Esophagus muscularis mucosa (tissue), 4 donors: ENCODE measurements around the gene SLC25A47. TPM values are rescaled to one million over a fixed set of nuclear protein-coding genes. Genes with fewer than 3 reads are reported as not detected.

ENCODE experiments used
- DNase-seq: peaks from one replicate; pipeline ENCODE4 v3.0.0-alpha.2; 2017; ENCODE audit errors: extremely low spot score
- H3K27ac ChIP-seq, 4 donors: fragments of 200-600 bp; sonication (generic); replicated peaks in 1 of 4; 1 replicate in 3 of 4; 2 replicates in 1 of 4; pipeline ENCODE4 v1.5.1; 2016 to 2019; ENCODE audit warnings: mild to moderate bottlenecking in 1 of 4
- H3K27me3 ChIP-seq, 4 donors: fragments of 200-600 bp; sonication (generic); one replicate each; pipeline versions ENCODE4 v1.5.1 to v1.6.0; 2016 to 2019
- H3K36me3 ChIP-seq, 4 donors: fragments of 200-600 bp; sonication (generic); one replicate each; pipeline ENCODE4 v1.5.1; 2016 to 2019
- H3K4me1 ChIP-seq, 4 donors: fragments of 200-600 bp; sonication (generic); one replicate each; pipeline ENCODE4 v1.5.1; 2016 to 2019
- H3K4me3 ChIP-seq, 4 donors: fragments of 200-600 bp; sonication (generic); 1 replicate in 2 of 4; 2 replicates in 2 of 4; pipeline ENCODE4 v1.5.1; 2016 to 2019; ENCODE audit warnings: mild to moderate bottlenecking in 4 of 4, moderate library complexity in 1 of 4
- H3K9me3 ChIP-seq, 4 donors: fragments of 200-600 bp; sonication (generic); 1 replicate in 3 of 4; 2 replicates in 1 of 4; pipeline ENCODE4 v1.5.1; 2016 to 2019
- EP300 ChIP-seq: sonication (generic); formaldehyde crosslinking; IDR thresholded peaks from one replicate; pipeline ENCODE4 v1.6.1; 2017; ENCODE audit warnings: antibody characterized with exemption
- POLR2A ChIP-seq: fragments of 450-650 bp; IDR thresholded peaks from one replicate; pipeline ENCODE4 v1.6.1; 2017; ENCODE audit warnings: antibody characterized with exemption, moderate library complexity, mild to moderate bottlenecking, low read depth
- POLR2AphosphoS5 ChIP-seq, 2 donors: sonication (generic); formaldehyde crosslinking; IDR thresholded peaks; one replicate each; pipeline ENCODE4 v1.6.1; 2017; ENCODE audit warnings: antibody characterized with exemption in 2 of 2
- WGBS: methylation state at CpG from one replicate; pipeline ENCODE4 v1.1.5; 2018; 5-methylcytosine and 5-hydroxymethylcytosine counted together
- intact Hi-C: fragments of 100-400 bp; cut with DNase I; formaldehyde crosslinking; loops from one replicate; pipeline ENCODE4 v1.15.1; 2023
- total RNA-seq, 4 donors: library from RNA; depleted of rRNA; stranded (reverse); fragments of >200 nt; gene quantifications; one replicate each; pipeline versions ENCODE4 v1.1.0 to v1.2.1, GENCODE V29; 2016
- TF ChIP-seq, protein P1 (sequence below), 3 experiments: fragments of 200-600 bp in 2 of 3; fragments of 450-650 bp in 1 of 3; sonication (generic) in 2 of 3; IDR thresholded peaks; one replicate each; pipeline ENCODE4 v1.5.1; 2017 to 2019; ENCODE audit warnings: antibody characterized with exemption in 3 of 3, mild to moderate bottlenecking in 2 of 3, moderate library complexity in 1 of 3

Gene SLC25A47
- total RNA-seq, 4 donors from 2014 or later, result not detected

DNA sequence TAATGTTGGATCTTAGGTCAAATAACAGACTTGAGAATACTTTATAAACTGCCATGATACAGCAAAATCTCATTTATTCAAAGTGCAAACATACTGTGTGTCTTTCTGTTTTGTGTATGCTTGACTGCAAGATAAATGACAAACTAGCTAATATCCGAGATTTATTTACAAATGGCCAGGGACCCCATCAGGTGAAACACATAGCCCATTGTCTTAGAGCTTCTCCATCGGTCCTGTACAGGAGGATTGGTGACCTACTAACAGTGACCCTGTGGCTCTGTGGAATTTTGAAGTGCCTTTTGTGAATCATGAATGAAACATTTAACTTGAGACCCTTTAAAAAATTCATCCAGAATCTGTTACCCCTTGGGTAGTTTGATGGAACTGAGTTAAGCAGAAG is 44.0 kb upstream of the SLC25A47 start:
- intact Hi-C loops, result no loop called here
- no peak for DNase-seq
- WGBS, result 70% methylated on average over 2 of the region's 2 CpGs

DNA sequence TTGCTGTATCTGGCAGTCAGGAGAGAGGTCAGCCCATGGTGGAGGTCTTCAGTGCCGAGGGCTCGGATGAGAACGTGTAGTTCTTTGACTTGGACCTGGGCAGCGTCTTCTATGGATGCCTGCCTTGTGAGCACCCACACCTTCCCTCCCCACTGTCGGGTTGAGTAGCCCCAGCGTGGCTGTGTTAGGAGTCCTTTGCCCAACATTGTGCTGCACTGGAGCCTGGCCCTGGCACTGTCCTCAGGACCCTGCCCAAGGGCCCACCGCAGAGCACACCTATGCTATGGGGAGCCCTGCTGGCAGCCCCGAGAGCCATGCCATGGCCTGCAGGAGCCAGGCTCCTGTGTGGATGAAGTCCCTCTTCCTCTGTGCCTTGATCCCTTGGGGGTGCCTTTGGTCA is 43.6 kb upstream of the SLC25A47 start:
- no peaks in the 10 kb centered on the region for H3K27me3 ChIP-seq
- DNase-seq, result no peak
- peaks cover 0 to 39% (median 16%) of the 10 kb centered on the region in 4 donors for H3K36me3 ChIP-seq
- 100% methylated on average over 5 of the region's 8 CpGs for WGBS
- TF ChIP-seq POLR2A (no peak), EP300 (no peak), POLR2AphosphoS5 (IDR thresholded peaks at IDR 0.05) (no peak)
- TF ChIP-seq, protein P1, sequence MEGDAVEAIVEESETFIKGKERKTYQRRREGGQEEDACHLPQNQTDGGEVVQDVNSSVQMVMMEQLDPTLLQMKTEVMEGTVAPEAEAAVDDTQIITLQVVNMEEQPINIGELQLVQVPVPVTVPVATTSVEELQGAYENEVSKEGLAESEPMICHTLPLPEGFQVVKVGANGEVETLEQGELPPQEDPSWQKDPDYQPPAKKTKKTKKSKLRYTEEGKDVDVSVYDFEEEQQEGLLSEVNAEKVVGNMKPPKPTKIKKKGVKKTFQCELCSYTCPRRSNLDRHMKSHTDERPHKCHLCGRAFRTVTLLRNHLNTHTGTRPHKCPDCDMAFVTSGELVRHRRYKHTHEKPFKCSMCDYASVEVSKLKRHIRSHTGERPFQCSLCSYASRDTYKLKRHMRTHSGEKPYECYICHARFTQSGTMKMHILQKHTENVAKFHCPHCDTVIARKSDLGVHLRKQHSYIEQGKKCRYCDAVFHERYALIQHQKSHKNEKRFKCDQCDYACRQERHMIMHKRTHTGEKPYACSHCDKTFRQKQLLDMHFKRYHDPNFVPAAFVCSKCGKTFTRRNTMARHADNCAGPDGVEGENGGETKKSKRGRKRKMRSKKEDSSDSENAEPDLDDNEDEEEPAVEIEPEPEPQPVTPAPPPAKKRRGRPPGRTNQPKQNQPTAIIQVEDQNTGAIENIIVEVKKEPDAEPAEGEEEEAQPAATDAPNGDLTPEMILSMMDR (IDR thresholded peaks at IDR 0.05), result no peak
- H3K4me3 ChIP-seq, result no peak overlapping the region
- intact Hi-C loops, result no loop called here
- peaks cover 9 to 57% (median 31%) of the 10 kb centered on the region in 4 donors for H3K4me1 ChIP-seq
- H3K27ac ChIP-seq, result no peak overlapping the region
- no peaks in the 10 kb centered on the region for H3K9me3 ChIP-seq

More for the DNA sequence above, 44.0 kb upstream of the SLC25A47 start:
- Histone ChIP-seq H3K36me3 (peaks cover 0 to 39% (median 17%) of the 10 kb centered on the region in 4 donors), H3K27me3 (no peaks in the 10 kb centered on the region), H3K4me1 (peaks cover 7 to 56% (median 31%) of the 10 kb centered on the region in 4 donors), H3K27ac (no peak overlapping the region), H3K9me3 (no peaks in the 10 kb centered on the region), H3K4me3 (no peak overlapping the region)
- TF ChIP-seq POLR2AphosphoS5 (IDR thresholded peaks at IDR 0.05) (no peak), POLR2A (no peak), EP300 (no peak)
- TF ChIP-seq, protein P1 (IDR thresholded peaks at IDR 0.05), result no peak

DNA sequence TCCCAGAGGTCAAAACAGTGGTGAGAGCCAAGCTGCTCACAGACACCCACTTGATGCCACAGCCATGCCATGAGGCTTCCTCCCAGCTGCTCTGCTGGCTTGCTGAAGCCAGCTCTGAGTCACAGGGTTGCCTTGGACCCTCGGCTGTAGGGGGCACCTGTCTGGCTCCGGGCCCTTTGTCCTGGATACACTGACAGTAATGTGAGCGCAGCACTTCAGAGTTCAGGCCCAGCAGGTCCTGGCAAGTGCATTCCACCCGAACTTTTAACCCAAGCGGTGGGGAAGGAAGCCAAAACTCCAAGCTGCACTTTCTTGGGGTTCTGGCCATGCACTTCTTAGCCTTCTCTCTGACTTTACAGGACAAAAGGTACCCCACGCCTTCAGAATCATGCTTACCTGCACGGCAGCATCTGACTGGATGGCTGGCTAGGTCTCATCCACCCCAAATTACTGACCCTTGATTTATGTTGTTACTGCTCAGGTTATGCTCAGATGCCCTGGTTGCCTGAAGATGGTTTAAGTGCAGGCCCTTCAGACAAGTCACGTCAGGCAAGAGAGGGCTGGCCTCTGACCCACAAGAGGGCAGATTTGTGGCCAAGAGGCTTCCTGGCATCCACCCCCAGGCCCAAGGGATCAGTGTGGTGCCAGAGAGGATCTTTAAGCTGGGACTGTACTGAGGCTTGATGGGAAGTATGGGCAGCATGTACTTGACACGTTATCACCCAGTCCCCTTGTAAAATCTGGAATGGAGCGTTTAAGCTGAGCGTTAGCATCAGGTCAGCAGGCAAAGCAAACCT is 41.7 kb upstream of the SLC25A47 start:
- Histone ChIP-seq H3K4me3 (no peak overlapping the region), H3K27ac (no peak overlapping the region), H3K27me3 (no peaks in the 10 kb centered on the region), H3K4me1 (peaks cover 17 to 58% (median 29%) of the 10 kb centered on the region in 4 donors), H3K9me3 (no peaks in the 10 kb centered on the region), H3K36me3 (peaks cover 0 to 31% (median 13%) of the 10 kb centered on the region in 4 donors)
- no peak for DNase-seq
- WGBS, result 66% methylated on average over 5 of the region's 11 CpGs
- TF ChIP-seq, protein P1 (IDR thresholded peaks at IDR 0.05), result no peak
- TF ChIP-seq POLR2A (no peak), EP300 (no peak), POLR2AphosphoS5 (IDR thresholded peaks at IDR 0.05) (no peak)
- intact Hi-C loops, result no loop called here

DNA sequence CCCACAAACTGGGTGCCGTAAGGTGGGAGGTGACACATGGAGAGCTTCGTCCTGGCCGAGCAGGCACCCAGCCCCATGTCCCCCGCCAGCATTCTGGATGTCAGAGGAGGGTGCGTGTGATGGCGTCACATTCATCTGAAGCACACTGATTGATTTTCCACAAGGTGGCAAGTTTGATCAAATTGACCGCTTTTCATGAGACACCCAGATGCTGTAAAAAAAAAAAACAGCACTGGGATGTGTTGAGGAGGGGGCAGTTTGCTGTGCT is 41.1 kb upstream of the SLC25A47 start:
- Histone ChIP-seq H3K4me1 (peaks cover 17 to 54% (median 29%) of the 10 kb centered on the region in 4 donors), H3K36me3 (peaks cover 0 to 26% (median 7%) of the 10 kb centered on the region in 4 donors), H3K27ac (no peak overlapping the region), H3K27me3 (no peaks in the 10 kb centered on the region), H3K9me3 (no peaks in the 10 kb centered on the region), H3K4me3 (no peak overlapping the region)
- TF ChIP-seq, protein P1 (IDR thresholded peaks at IDR 0.05), result no peak
- TF ChIP-seq EP300 (no peak), POLR2A (no peak), POLR2AphosphoS5 (IDR thresholded peaks at IDR 0.05) (no peak)
- DNase-seq, result no peak
- intact Hi-C loops, result no loop called here
- 95% methylated on average over 7 of the region's 7 CpGs for WGBS
